ENCODE data around the gene DNAJC11. TPM values are rescaled to one million over a fixed set of nuclear protein-coding genes. Genes with fewer than 3 reads are reported as not detected.

Gene DNAJC11
- total RNA-seq, 1 donor: 38.9 TPM

DNA sequence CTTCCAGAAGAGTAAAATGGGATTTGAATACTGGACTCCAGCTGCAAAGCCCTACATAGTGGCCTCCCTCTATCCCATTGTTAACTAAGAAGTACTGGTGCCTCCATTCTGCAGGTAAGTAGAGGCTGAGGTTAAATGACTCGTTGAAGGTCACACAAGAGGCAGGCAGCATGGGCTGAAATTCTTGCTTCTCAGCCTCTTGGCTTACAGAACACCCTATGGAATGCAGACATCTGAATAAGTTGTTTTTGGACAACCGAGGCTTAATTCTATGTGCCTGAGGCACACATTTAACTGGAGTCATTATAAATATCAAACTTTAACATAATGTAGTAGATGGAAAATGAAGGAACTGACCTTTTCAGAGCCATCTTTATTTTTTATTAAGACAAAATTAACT is 5.7 kb downstream of the DNAJC11 start:
- DNase-seq (ENCODE audit: low read depth): no peak
- TF ChIP-seq, protein P1, sequence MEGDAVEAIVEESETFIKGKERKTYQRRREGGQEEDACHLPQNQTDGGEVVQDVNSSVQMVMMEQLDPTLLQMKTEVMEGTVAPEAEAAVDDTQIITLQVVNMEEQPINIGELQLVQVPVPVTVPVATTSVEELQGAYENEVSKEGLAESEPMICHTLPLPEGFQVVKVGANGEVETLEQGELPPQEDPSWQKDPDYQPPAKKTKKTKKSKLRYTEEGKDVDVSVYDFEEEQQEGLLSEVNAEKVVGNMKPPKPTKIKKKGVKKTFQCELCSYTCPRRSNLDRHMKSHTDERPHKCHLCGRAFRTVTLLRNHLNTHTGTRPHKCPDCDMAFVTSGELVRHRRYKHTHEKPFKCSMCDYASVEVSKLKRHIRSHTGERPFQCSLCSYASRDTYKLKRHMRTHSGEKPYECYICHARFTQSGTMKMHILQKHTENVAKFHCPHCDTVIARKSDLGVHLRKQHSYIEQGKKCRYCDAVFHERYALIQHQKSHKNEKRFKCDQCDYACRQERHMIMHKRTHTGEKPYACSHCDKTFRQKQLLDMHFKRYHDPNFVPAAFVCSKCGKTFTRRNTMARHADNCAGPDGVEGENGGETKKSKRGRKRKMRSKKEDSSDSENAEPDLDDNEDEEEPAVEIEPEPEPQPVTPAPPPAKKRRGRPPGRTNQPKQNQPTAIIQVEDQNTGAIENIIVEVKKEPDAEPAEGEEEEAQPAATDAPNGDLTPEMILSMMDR (IDR thresholded peaks at IDR 0.05; ENCODE audit: insufficient read depth, low read depth, low read length): no peak
- no peak overlapping the region for H3K4me3 ChIP-seq (ENCODE audit: low read depth, low read length)

DNA sequence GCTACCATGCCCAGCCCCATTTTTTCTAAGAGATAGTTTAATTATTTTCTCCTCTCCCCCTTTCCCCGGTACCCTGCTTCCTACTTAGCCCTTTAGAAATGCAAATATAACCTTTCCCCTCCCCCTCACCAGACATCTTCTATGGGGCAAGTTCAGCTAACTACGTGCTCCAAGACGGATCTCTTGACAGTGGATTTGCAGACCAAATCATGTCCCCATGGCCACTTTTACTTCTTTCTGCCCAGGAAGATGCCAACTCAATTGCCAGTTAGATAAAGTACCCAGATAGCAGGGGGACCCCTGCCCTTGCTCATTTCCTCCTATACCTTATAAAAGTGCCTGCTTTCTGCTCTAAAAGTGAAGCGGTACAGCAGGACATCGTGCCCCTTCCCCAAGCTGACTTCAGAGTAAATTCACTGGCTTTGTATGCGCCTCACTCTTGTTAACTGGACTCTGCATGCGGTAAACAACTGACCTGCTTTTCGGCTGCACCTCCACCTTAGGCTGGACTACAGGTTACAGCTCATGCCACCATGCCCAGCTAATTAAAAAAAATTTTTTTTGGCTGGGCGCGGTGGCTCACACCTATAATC is 7.4 kb downstream of the DNAJC11 start:
- no peak for DNase-seq (ENCODE audit: low read depth)
- TF ChIP-seq, protein P1 (IDR thresholded peaks at IDR 0.05; ENCODE audit: insufficient read depth, low read depth, low read length): no peak
- no peak overlapping the region for H3K4me3 ChIP-seq (ENCODE audit: low read depth, low read length)

DNA sequence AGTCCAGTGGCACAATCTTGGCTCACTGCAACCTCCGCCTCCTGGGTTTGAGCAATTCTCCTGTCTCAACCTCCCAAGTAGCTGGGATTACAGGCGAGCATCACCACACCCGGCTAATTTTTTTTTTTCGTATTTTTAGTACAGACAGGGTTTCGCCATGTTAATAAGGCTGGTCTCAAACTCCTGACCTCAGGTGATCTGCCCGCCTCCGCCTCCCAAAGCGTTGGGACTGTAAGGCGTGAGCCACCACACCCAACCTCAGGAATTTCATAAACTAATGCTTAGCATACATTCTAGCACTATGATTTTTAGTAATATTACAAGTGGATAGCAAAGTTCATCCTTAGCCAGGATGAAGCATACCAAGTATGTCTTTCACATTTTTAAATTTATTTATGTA is 8.7 kb downstream of the DNAJC11 start:
- TF ChIP-seq, protein P1 (IDR thresholded peaks at IDR 0.05; ENCODE audit: insufficient read depth, low read depth, low read length): no peak
- no peak for DNase-seq (ENCODE audit: low read depth)
- H3K4me3 ChIP-seq (ENCODE audit: low read depth, low read length): no peak overlapping the region

DNA sequence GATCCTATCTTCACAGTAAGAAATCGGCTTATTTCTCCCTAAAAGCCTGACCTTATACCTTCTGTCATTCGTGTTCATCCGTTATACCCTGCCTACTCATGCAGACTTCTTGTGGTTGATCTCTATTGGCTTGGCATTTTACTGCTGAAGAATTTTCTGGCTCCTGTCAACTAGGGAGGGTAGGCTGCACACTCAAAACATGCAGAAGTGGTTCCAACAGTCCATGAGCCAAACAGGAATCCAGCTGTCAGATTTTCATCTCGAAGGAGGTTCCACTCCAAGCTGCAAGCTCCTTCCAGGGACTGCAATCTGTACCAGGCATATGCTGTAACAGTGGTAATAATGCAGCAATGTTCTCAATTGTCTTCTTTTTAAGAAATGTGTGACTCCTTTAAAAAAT is 10.1 kb downstream of the DNAJC11 start:
- H3K4me3 ChIP-seq (ENCODE audit: low read depth, low read length): no peak overlapping the region
- TF ChIP-seq, protein P1 (IDR thresholded peaks at IDR 0.05; ENCODE audit: insufficient read depth, low read depth, low read length): no peak
- DNase-seq (ENCODE audit: low read depth): no peak

DNA sequence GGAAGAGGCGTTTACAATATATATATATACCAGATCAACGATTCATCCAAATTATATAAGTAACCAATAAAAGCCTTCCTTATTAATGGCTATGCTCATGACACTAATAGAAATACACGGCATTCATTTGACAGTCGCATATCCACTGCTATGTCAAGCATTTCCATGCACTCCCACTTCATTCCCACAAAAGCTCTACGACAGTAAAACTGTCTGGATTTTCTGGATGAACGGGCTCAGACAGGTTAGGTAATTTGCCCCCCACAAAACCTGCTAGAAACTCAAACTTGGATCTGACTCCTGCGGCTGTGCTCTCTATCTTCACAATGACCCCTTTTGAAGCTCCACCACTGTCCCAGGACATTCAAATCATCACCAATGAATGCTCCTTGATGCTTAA is 11.4 kb downstream of the DNAJC11 start:
- no peak for DNase-seq (ENCODE audit: low read depth)
- TF ChIP-seq, protein P1 (IDR thresholded peaks at IDR 0.05; ENCODE audit: insufficient read depth, low read depth, low read length): no peak

DNA sequence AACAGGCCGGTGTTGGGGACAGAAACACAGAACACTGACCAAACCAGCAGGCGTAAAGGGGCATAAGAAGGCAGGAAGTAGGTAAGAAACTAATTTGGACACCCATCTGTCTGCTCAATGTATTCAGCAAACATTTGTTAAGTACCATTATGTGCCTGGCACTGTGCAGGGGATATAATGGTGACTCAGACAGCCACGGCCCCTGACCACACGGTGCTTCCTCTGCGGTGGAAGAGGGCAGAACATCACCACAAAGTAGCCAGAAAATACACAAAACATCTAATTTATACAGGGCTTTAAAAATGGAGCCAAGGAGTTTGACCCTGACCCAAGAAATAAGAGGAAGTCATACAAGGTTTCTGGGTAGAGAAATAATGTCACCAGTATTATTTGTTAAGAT is 12.9 kb downstream of the DNAJC11 start:
- TF ChIP-seq, protein P1 (IDR thresholded peaks at IDR 0.05; ENCODE audit: insufficient read depth, low read depth, low read length): no peak
- DNase-seq (ENCODE audit: low read depth): peak; percentile 75

More for the DNA sequence above, 11.4 kb downstream of the DNAJC11 start:
- H3K4me3 ChIP-seq (ENCODE audit: low read depth, low read length): no peak overlapping the region

DNA sequence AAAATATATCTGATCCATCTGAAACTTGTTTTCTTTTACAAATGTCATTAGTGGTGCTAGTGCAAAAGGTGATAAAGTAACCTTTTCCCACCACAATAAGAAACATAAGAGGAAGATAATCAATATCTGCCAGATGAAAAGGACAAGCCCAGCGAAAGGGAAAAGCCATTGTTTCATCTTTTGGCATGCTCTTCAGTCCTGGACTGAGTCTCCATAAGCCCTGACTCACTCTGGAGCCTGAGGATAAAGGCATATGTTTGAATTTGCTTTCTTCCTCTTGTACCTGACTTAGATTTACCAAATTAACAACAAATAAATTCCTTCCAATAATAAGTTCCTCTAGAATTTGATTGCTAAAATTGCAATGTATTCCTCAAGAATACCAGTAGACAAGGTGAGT is 13.6 kb downstream of the DNAJC11 start:
- DNase-seq (ENCODE audit: low read depth): no peak
- H3K4me3 ChIP-seq (ENCODE audit: low read depth, low read length): no peak overlapping the region
- TF ChIP-seq, protein P1 (IDR thresholded peaks at IDR 0.05; ENCODE audit: insufficient read depth, low read depth, low read length): no peak

More for the DNA sequence above, 12.9 kb downstream of the DNAJC11 start:
- H3K4me3 ChIP-seq (ENCODE audit: low read depth, low read length): no peak overlapping the region
